ENCODE data around the gene SLCO2A1. TPM values are rescaled to one million over a fixed set of nuclear protein-coding genes. Genes with fewer than 3 reads are reported as not detected.

Gene SLCO2A1
- total RNA-seq, 1 donor from 2014 or later: 234 TPM

- H3K36me3 ChIP-seq: peaks cover 8% of the 10 kb centered on the region
- H3K27ac ChIP-seq: no peak overlapping the region
- H3K4me3 ChIP-seq: no peak overlapping the region
- no peaks in the 10 kb centered on the region for H3K4me1 ChIP-seq
- H3K27me3 ChIP-seq: no peaks in the 10 kb centered on the region
- no peak for TF ChIP-seq CTCF (IDR thresholded peaks at IDR 0.05)
- DNase-seq (no peak), ATAC-seq (no peak)
- no peaks in the 10 kb centered on the region for H3K9me3 ChIP-seq
- intact Hi-C loops (cut with DNase I): no loop called here
These were observed 58.8 kb downstream of the SLCO2A1 start for GRCh38 chr3:133970916-133971315.

- no peak overlapping the region for H3K4me3 ChIP-seq
- DNase-seq (no peak), ATAC-seq (no peak)
- intact Hi-C loops (cut with DNase I): no loop called here
- H3K27ac ChIP-seq: no peak overlapping the region
- no peaks in the 10 kb centered on the region for H3K4me1 ChIP-seq
- H3K27me3 ChIP-seq: no peaks in the 10 kb centered on the region
- TF ChIP-seq CTCF (IDR thresholded peaks at IDR 0.05): no peak
- H3K36me3 ChIP-seq: peaks cover 8% of the 10 kb centered on the region
- H3K9me3 ChIP-seq: no peaks in the 10 kb centered on the region
These were observed 59.4 kb downstream of the SLCO2A1 start for GRCh38 chr3:133970339-133970738.

- Histone ChIP-seq H3K27ac (no peak overlapping the region), H3K36me3 (peaks cover 7% of the 10 kb centered on the region), H3K27me3 (no peaks in the 10 kb centered on the region), H3K4me3 (no peak overlapping the region), H3K4me1 (peaks cover 8% of the 10 kb centered on the region), H3K9me3 (no peaks in the 10 kb centered on the region)
- intact Hi-C loops (cut with DNase I): no loop called here
- DNase-seq (no peak), ATAC-seq (no peak)
- no peak for TF ChIP-seq CTCF (IDR thresholded peaks at IDR 0.05)
These were observed 61.5 kb downstream of the SLCO2A1 start for GRCh38 chr3:133967992-133968892.

- H3K9me3 ChIP-seq: no peaks in the 10 kb centered on the region
- H3K4me3 ChIP-seq: no peak overlapping the region
- TF ChIP-seq CTCF (IDR thresholded peaks at IDR 0.05): no peak
- no peak for DNase-seq
- no peak for ATAC-seq
- H3K27me3 ChIP-seq: no peaks in the 10 kb centered on the region
- intact Hi-C loops (cut with DNase I): no loop called here
- no peaks in the 10 kb centered on the region for H3K36me3 ChIP-seq
- H3K27ac ChIP-seq: no peak overlapping the region
- peaks cover 8% of the 10 kb centered on the region for H3K4me1 ChIP-seq
These were observed 62.8 kb downstream of the SLCO2A1 start for GRCh38 chr3:133966954-133967353.

GRCh38 chr3:133965906-133966305 is 63.8 kb downstream of the SLCO2A1 start:
- intact Hi-C loops (cut with DNase I): no loop called here
- H3K9me3 ChIP-seq: no peaks in the 10 kb centered on the region
- no peak for TF ChIP-seq CTCF (IDR thresholded peaks at IDR 0.05)
- no peak overlapping the region for H3K27ac ChIP-seq
- no peak overlapping the region for H3K4me3 ChIP-seq
- no peaks in the 10 kb centered on the region for H3K36me3 ChIP-seq
- peaks cover 8% of the 10 kb centered on the region for H3K4me1 ChIP-seq
- no peak for ATAC-seq
- H3K27me3 ChIP-seq: no peaks in the 10 kb centered on the region
- DNase-seq: no peak

All from upper lobe of right lung (tissue), 1 donor.